Type B pancreatic cell (in vitro differentiated cells): Measurements from ENCODE around the gene OR6A2. TPM values are rescaled to one million over a fixed set of nuclear protein-coding genes. Genes with fewer than 3 reads are reported as not detected.

Experiments
- DNase-seq: peaks from one replicate; pipeline ENCODE4 v3.0.0; 2021; ENCODE audit warnings: mixed read lengths; ENCODE audit not compliant: unreplicated experiment; ENCODE audit errors: extremely low spot score
- H3K27ac Mint-ChIP-seq: 2 replicates; pipeline ENCODE4 v1.8.0; 2021; ENCODE audit warnings: mild to moderate bottlenecking, mixed read lengths
- H3K27me3 Mint-ChIP-seq: 2 replicates; pipeline ENCODE4 v1.8.0; 2021; ENCODE audit warnings: mixed read lengths
- H3K36me3 Mint-ChIP-seq: 2 replicates; pipeline ENCODE4 v1.8.0; 2021; ENCODE audit warnings: mixed read lengths
- H3K4me1 Mint-ChIP-seq: one replicate; pipeline ENCODE4 v1.8.0; 2021; ENCODE audit warnings: mixed read lengths; ENCODE audit not compliant: unreplicated experiment
- H3K4me3 Mint-ChIP-seq: 2 replicates; pipeline ENCODE4 v1.8.0; 2021; ENCODE audit warnings: mild to moderate bottlenecking, mixed read lengths
- H3K9me3 Mint-ChIP-seq: 2 replicates; pipeline ENCODE4 v1.8.0; 2021; ENCODE audit warnings: mixed read lengths
- CTCF ChIP-seq: fragments of 200-600 bp; sonication (generic); conservative IDR thresholded peaks from 2 replicates; pipeline ENCODE4 v1.5.0; 2021; ENCODE audit warnings: antibody characterized with exemption, mild to moderate bottlenecking
- total RNA-seq: library from RNA; stranded (reverse); gene quantifications from 2 replicates; pipeline ENCODE4 v1.2.1, GENCODE V29; 2021; ENCODE audit warnings: low replicate concordance

OR6A2 gene
- total RNA-seq, 1 donor from 2014 or later = 0.27 TPM

GRCh38 chr11:6782720-6783119 is 16.8 kb downstream of the OR6A2 start, which contains the start of gene OR2AG1:
OR2AG1 (plus strand) TSS chr11:6783020; CDS start chr11:6785038, 2,018 bp downstream.
- no peak for DNase-seq
- H3K4me1 Mint-ChIP-seq = no peaks in the 10 kb centered on the region
- no peak within 1 kb of the TSS for H3K27ac Mint-ChIP-seq
- H3K27me3 Mint-ChIP-seq = no peaks in the 10 kb centered on the region
- H3K4me3 Mint-ChIP-seq = no peak within 1 kb of the TSS
- H3K9me3 Mint-ChIP-seq = no peaks in the 10 kb centered on the region
- no peaks in the 10 kb centered on the region for H3K36me3 Mint-ChIP-seq
- TF ChIP-seq CTCF = no peak

GRCh38 chr11:6780829-6781228 is 18.7 kb downstream of the OR6A2 start:
- H3K4me3 Mint-ChIP-seq = no peak overlapping the region
- no peaks in the 10 kb centered on the region for H3K4me1 Mint-ChIP-seq
- H3K27me3 Mint-ChIP-seq = no peaks in the 10 kb centered on the region
- H3K9me3 Mint-ChIP-seq = no peaks in the 10 kb centered on the region
- DNase-seq = no peak
- H3K27ac Mint-ChIP-seq = no peak overlapping the region
- no peaks in the 10 kb centered on the region for H3K36me3 Mint-ChIP-seq
- no peak for TF ChIP-seq CTCF

GRCh38 chr11:6778518-6778917 is 21.0 kb downstream of the OR6A2 start:
- no peaks in the 10 kb centered on the region for H3K9me3 Mint-ChIP-seq
- no peaks in the 10 kb centered on the region for H3K36me3 Mint-ChIP-seq

GRCh38 chr11:6771926-6772893 is 27.3 kb downstream of the OR6A2 start, which contains the start of gene OR2AG2:
OR2AG2 (minus strand) TSS chr11:6771976; CDS start chr11:6768957, 3,019 bp downstream.
- H3K9me3 Mint-ChIP-seq = no peaks in the 10 kb centered on the region
- TF ChIP-seq CTCF = no peak
- H3K4me3 Mint-ChIP-seq = no peak within 1 kb of the TSS
- peaks cover 3% of the 10 kb centered on the region for H3K27me3 Mint-ChIP-seq
- peaks cover 7% of the 10 kb centered on the region for H3K4me1 Mint-ChIP-seq
- DNase-seq = no peak
- H3K36me3 Mint-ChIP-seq = no peaks in the 10 kb centered on the region
- H3K27ac Mint-ChIP-seq = no peak within 1 kb of the TSS

More at GRCh38 chr11:6778518-6778917, 21.0 kb downstream of the OR6A2 start:
- Mint-ChIP-seq H3K4me1 (no peaks in the 10 kb centered on the region), H3K27ac (no peak overlapping the region), H3K4me3 (no peak overlapping the region), H3K27me3 (peaks cover 3% of the 10 kb centered on the region)
- no peak for DNase-seq
- TF ChIP-seq CTCF = no peak

- no peaks in the 10 kb centered on the region for H3K27me3 Mint-ChIP-seq
- H3K4me3 Mint-ChIP-seq = no peak overlapping the region
- peak; percentile 77 for TF ChIP-seq CTCF
These were observed 42.0 kb downstream of the OR6A2 start for GRCh38 chr11:6757373-6757967.

More at GRCh38 chr11:6757373-6757967, 42.0 kb downstream of the OR6A2 start:
- no peak for DNase-seq
- H3K9me3 Mint-ChIP-seq = peaks cover 2% of the 10 kb centered on the region
- no peak overlapping the region for H3K27ac Mint-ChIP-seq
- no peaks in the 10 kb centered on the region for H3K4me1 Mint-ChIP-seq
- H3K36me3 Mint-ChIP-seq = no peaks in the 10 kb centered on the region
